ENCODE data around the gene SLC4A4. TPM values are rescaled to one million over a fixed set of nuclear protein-coding genes. Genes with fewer than 3 reads are reported as not detected.

The SLC4A4 gene
- total RNA-seq, 1 donor from 2014 or later, result 28.5 TPM

DNA sequence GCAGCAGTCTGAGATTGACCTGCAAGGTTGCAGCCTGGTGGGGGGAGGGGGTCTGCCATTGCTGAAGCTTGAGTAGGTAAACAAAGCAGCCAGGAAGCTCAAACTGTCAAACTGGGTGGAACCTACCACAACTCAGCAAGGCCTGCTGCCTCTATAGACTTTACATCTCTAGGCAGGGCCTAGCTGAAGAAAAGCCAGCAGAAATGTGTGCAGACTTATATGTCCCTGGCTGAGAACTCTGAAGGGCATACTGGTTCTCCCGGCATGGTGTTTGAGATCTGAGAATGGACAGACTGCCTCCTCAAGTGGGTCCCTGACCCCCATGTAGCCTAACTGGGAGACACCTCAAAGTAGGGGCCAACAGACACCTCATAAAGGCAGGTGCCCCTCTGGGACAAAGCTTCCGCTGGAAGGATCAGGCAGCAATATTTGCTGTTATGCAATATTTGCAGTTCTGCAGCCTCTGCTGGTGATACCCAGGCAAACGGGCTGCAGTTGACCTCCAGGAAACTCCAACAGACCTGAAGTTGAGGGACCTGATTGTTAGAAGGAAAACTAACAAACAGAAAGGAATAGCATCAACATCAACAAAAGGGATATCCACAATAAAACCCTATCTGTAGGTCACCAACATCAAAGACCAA lies 277.5 kb downstream of the SLC4A4 start:
- no peaks in the 10 kb centered on the region for H3K27me3 ChIP-seq
- H3K9me3 ChIP-seq, result no peaks in the 10 kb centered on the region
- DNase-seq, result no peak
- ATAC-seq, result no peak
- no peak for TF ChIP-seq CTCF (IDR thresholded peaks at IDR 0.05)
- H3K27ac ChIP-seq, result no peak overlapping the region
- H3K36me3 ChIP-seq, result no peaks in the 10 kb centered on the region
- H3K4me1 ChIP-seq, result no peaks in the 10 kb centered on the region
- no peak overlapping the region for H3K4me3 ChIP-seq
- intact Hi-C loops (cut with DNase I), result no loop called here
